Measurements from ENCODE around the gene LRP8.

Gene LRP8

DNA sequence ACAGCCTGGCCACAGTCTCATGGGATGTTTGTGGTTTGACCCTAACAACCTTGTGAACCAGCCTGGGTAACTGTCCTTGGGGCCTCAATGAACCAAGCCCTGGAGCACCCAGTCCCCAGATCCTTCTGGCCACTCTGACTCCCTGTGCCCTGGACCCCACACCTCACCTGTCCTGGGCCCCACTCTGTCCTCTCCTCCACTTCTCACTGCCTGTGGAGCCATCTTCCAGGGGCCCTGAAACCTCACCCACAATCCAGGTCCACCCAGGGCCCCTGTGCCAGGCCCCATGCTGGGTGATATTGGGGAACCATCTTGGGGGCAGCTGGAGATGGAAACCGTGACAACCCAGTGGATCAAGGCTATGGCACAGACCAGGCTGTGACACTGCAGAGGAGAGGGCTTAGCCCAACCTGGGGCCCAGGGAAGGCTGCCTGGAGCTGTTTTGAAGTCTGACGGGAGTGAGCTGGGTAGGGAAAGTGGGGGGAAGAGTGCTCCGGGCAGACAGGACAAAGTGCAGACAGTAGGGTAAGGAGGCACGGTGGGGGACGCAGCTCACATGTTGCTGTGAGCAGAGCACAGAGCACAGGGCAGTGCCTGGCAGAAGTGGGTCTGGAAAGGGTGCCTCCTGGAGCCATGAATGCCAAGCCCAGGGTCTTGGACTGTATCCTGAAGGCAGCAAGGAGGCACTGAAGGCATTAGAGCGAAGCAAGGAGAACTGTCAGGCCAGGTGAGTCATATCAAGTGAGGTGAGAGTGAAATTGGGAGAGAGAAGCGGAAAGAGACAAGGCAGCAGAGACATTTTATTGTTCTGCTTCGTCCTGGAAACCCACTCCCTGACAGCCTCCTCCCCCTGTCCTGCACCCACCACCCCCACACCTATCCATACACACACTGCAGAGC is 12.1 kb upstream of the LRP8 start:
- DNase-seq, result peak; percentile 5

DNA sequence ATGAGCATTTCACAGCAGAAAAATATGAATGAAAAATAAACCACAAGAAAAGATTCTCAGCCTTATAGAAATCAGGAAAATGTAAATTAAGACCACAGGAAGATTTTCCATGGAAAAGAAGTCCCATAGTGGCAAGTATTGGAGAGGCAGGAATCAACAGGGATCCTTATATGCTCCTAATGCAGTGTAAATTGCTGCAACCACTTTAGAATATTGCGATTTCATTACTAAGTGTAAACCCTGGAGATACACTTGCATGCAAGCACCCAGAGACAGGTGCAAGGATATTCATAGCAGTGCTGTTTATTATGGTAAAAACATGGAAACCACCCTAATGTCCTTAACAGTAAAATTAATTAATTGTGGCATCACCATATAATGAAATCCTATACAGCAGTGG is 10.6 kb upstream of the LRP8 start:
- DNase-seq, result no peak

DNA sequence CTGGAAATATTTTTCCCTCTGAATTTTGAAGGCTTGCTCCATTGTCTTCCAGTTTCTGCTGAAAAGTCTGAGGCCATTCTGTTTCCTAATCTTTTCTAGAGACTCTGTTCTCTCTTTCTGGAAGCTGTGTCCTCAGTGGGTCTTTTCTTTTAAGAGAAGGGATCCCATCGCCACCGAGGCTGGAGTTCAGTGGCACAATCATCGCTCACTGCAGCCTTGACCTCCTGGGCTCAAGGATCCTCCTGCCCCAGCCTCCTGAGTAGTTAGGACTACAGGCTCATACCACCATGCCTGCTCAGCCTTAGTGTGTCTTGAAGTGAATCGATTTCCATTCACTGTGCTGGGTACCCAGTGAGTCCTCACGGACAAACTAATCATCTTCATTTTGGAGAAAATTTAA is 9.6 kb upstream of the LRP8 start:
- no peak for DNase-seq

DNA sequence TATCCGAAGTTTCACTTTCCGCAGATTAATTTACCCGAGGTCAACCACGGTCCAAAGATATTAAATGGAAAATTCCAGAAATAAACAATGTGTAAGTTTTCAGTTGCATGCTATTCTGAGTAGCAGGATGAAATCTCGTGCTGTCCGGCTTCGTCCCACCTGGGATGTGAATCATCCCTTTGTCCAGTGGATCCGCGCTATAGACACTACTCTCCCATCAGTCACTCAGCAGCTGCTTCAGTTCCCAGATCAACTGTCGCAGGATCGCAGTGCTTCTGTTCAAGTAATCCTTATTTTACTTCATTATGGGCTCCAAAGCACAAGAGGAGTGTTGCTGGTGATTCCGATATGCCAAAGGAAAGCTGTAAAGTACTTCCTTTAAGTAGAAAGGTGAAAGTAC is 8.3 kb upstream of the LRP8 start:
- peak; percentile 12 for DNase-seq

DNA sequence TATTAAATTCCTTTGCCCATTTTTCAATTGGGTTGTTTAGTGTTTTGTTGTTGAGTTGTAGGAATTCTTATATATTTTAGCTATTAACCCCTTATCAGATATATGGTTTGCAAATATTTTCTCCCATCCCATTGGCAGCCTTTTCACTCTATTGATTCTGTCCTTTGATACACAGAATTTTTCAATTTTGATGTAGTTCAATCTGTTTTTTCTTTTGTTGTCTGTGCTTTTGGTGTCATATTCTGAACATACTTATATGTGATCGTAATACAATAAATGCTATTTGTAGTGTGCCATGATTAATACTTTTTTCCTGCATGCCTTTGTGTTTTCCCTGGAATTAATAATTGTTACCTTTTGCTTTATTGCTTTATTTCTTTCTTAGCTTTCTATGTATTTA is 7.8 kb upstream of the LRP8 start:
- DNase-seq, result no peak

DNA sequence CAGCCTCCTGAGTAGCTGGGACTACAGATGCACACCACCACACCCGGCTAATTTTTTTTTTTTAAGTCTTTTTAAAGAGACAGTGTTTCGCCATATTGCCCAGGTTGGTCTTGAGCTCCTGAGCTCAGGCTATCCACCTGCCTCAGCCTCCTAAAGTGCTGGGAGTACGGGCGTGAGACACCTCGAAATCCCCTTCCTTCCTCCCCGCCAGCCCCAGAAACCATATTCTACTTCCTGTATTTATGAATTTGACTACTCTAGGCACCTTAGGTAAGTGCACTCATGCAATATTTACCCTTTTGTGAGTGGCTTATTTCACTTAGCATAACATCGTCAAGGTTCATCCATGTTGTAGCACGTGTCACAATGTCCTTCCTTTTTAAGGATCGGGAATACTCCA is 6.9 kb upstream of the LRP8 start:
- DNase-seq, result peak; percentile 5

DNA sequence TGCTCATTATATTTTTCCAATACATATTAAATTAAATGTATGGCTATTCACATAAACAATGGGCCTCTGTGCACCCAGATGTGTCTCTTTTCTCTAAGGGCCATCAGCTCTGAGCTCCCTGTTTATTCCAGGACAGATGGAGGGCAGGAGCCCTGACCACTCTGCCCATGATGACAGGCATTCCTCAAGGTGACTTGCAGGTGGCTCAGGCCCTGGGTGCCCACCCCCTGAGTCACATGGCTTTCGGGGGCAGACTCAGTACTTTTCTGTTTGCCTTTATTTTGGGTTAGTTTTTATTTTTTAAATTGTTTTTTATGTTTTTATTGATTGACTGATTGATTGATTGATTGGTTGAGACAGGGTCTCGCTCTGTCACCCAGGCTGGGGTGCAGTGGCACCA is 6.4 kb upstream of the LRP8 start:
- peak; percentile 14 for DNase-seq

DNA sequence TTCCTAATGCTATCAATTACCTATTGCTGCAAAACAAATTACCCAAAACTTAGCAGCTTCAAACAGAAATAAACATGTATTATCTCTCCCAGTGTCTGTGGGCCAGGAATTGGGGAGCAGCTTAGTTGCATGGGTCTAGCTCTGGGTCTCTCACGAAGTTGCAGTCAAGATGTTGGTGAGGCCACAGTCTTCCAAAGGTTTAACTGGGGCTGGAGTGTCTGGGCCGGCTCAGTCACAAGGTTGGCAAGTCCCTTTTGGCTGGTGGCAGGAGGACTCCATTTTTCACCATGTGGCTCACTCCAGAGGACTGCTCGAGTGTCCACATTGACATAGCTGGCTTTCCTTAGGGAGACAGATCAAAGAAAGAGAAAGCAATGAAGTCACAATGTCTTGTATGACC is 5.0 kb upstream of the LRP8 start:
- DNase-seq, result peak; percentile 11

DNA sequence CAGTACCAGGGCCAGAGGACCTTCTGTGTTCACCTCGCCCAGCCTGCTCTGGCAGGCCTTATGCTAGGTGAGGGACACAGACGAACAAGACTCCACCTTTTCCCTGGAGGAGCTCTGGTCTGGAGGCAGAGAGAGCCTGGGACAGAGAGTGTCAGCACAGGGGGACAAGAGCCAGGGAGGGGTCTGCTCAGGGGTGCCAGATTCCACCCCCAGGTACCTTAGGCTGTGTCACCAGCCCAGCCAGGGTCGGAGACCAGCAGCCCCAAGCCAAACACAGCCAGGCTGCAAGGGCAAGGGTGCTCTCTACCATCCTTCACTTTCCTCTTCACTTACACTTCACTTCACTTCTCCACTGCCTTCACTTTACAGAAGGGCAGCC is 4.3 kb upstream of the LRP8 start:
- no peak for DNase-seq

DNA sequence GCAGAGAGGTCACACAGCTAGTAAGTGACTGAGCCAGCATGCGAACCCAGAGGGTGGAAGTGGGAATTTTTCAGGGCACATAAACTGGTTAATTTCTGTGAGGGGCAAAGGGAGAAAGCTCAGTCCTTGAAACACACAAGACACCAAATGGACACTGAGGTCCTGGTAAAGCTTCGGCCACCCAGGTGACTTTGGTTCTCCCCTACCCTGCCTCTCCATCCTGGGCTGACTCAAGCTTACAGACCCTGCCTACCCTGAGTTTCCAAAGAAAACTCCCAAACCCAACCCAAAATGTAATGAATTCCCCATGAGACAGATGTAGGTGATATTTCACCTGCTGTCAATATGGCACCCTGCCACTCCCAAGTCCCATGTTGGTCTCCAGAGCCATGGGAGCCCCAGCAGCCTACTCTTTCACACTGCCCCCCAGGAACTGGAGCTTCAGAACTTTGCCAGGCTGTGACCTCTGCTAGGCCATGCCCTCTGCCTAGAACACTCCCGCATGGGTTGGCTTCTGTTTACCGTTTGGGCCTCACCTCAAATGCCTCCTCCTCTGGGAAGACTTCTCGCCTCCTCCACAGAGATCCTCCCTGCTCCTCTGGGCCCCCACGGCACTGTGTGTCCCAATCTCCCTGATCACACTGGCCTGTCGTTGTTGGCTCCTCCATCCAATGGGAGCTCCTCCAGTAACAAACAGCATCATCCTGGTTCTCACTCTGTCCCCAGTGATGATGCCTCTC is 3.7 kb upstream of the LRP8 start:
- DNase-seq, result no peak

DNA sequence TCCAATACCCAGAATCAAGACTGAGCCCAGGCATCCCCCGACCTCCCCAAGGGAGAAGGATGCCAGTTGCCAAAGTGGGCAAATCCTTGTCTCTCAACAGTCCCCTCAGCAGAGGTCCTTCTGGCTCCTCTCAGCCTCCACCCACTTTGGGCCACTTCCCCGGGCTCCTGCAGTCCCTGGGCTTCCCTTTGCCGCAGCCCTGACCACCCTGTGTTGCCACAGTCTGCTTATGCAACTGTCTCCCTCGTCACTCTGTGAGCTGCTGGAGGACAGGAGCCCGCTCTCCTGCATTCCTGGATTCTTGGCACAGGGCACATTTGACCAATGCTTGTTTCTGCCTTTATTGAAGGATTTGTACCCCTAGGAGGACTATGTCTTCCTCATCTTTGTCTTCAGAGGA is 2.9 kb upstream of the LRP8 start:
- no peak for DNase-seq

DNA sequence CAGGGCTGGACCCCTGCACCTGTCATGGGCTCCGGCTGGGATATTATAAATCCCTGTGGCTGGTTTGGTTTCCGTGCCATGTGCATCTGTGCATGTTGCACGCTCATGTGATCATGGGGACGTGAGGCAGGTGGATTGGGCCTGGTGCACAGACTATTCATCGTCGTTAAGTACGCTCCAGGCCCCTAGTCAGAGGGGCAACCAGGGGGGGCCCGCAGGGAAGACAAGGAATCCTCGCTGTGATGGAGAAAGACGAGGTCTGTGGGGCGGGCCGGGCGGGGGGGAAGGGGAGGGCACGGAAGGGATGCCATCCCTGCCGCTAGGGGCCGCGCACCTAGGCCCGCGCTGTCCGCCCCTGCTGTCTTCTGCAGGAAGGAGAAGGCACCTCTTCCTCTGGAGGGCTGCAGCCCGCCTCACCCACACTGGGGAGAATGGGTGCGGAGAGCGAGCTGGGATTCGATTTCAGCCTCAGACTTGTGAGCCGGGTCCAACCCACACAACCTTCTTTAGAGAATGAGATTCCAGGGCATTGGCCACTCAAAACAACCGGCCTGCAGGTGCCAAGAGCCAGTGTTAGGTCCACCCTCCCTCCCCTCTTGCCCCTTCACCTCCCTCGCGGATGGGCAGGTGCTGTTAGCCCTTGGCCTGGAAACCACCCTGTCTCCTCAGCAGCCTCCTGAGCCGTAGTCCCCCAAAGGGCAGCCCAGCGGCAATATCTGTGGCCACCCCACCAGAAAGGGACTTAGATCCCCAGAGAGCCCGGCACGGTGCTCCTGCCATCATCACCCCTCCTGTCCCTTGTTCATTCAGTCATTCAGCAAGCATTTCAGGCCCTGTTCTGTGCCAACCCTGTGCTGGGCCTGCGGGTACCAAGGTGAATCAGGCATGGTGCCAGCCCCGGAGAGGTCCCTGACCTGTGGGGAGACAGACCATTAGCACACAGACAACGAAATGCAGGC is 950 bp upstream of the LRP8 start:
- no peak for DNase-seq

DNA sequence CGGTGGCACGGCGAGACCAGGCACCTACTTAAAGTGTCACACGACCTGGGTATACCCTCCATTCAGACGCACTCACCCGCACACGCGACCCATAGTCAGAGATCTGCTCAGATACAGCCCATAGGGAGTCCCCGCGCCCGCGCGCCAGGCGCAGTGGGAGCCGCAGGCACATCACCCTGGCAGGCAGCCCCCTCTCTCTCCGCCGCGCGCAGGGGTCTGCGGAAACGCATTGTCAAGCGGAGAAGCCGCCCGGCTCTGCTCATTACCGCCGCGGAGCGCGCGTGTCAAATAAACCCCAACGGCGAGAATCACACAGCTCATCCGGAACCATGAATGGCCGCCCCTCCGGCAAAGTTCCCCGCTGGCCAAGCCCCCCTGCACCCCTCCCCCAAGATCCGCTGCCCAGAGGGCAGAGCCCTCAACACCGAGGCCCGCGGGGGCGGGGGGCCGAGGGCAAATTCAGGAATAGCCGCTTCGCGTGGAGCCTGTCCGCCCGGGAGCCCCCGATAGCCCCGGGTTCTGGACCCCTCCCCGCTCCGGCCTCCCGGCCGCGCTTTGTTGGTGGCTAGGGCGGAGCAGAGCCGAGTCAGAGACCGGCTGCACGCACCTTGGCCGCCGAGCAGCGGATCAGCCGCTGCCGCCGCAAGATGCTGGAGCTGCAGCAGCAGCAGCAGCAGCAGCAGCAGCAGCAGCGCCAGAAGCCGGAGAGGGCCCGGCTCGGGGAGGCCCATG is 522 bp downstream of the LRP8 start:
- DNase-seq, result peak; percentile 67

DNA sequence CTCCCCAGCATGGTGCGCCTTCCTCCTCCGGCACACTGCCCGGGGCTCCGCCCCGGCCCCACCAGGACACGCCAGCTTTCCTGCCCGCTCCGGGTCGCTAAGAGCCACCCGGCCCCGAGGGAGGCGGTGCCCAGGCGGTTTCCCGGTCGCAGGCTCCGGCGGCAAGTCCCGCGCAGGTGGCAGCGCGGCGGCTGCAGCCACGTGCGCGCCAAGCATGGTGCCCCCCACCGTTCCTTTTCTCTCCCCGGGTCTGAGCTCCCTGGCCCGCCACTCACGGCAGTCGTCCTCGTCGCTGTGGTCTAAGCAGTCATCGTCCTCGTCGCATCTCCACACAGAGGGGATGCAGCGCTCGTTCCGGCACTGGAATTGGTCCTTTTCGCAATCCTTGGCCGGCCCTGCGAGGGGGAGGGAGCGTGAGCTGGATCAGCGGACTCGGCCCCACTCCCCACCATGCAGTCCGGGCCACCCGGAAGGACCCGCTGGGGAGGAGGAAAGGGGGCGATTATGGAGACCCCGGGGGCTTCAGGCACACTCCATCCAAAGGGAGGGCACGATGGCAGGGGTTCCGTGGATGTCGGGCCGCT is 1.2 kb downstream of the LRP8 start:
- peak; percentile 59 for DNase-seq

DNA sequence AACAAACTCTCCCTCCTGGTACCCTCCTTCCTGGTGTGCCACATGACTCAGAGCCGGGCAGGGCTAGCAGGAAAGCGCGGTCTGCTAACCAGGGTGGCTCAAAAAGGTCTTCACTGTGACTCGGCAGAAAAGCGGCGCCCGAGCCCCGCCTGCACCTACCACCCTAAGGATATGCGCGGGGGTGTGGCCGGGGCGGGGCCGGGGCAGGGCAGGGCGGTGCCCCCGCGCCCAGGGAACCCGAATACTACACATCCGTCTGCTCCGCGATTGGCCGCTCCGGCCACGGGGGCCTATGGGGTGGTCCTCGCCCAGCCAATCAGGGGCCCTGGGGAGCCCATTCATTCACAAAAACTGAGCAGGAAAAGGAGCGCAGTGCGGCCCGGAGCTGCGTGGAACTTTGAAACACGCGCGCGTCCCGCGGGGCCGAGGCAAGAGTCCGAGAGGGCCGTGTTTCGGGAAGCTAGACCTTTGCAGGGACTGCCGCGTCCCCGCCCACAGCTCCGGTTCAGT is 1.7 kb downstream of the LRP8 start:
- peak; percentile 96 for DNase-seq

DNA sequence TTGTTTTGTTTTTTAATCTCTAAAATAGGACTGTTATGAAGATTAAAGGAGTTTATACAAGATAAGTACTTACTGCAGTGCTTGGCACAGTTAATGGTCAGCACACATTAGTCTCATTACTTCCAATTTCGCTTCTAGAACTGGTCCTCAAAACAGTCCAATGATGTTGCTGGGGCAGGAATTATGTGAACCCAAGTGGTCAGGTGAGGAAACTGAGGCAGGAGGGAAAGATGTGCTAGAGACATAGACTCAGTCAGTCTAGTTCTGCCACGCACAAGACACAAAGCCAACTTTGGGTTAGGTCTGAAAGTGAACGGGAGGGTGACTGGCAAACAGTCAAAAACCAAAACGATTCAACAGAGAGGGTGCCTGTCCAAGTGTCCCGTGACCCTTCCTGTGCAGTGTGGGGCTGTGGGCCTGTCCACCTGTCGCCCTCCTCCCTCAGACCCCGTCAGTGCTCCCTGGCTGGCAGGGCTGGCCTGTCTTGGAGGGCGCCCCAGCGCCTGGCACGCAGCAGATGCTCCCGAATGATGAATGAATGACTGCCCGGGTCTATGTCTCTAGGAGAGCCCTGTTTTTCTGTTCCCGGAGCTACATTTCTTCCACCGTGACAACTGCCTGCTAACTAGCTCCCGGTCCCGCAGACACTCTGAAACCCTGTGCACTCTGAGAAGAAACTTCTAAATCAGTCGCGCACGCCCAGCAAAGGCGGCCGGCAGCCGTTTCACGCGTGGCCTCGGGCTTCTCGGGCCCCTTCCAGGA is 2.4 kb downstream of the LRP8 start:
- DNase-seq, result no peak

DNA sequence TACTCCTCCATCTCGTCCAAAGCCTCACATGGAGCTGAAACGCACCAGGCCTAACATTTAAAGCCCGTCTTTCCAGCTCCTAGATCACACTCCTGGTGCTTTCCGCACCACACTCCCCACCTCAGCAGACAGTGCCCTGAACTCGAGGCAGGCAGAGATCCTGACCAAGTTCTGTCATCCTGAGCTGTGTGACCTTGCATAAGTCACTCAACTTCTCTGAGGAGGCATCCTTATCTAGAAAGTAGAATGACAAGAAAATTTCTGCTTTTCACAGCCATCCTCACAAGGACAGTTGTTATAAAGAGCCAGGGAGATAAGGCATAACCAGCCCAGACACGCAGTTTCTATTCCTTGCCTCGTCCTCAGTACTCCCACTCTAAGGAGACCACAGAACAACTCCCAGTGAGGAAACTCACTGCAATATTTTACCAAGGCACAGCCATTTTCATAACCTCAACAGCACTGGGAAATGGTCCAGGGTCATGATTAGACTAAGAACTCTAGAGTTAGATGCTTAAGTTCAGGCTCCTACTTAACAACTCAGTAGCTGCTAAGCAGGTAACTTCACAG is 3.1 kb downstream of the LRP8 start:
- DNase-seq, result no peak

DNA sequence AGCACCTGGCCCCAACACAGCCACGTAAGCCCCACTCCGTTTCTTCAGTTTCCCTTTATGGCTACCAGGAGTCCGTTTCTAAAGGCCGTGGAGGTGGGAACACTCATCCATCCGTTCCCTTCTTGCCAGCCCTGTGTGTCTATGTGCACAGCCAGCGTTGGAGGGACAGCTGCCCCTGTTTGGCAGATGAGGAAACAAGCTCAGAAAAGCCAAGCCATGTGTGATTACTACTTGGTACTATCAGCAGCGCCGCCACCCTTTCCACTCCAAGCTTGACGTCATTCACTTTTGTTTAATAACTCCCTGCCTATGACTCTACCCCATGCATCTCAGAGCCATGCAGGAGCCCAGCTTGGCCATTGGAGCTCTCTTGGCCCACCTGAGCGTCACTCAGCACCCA is 3.5 kb downstream of the LRP8 start:
- no peak for DNase-seq

DNA sequence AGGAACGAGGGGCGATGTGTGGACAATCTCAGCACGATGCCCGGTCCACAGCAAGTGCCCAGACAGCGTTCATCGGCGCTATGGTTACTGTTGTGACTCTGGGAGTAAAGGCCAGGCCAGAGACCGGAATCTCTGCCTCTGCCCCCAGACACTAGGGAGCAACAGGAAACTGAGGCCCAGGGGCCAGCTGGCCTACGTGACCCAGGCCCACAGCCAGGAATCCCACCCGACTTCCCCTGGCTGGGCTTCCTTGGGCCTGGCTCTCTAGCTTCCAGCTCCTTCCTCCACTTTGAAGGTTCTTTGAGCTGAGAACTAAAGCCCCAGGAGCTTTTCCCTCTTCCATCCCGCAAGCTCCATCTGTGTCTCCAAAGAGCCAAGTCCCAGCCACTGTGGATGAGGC is 4.6 kb downstream of the LRP8 start:
- no peak for DNase-seq

DNA sequence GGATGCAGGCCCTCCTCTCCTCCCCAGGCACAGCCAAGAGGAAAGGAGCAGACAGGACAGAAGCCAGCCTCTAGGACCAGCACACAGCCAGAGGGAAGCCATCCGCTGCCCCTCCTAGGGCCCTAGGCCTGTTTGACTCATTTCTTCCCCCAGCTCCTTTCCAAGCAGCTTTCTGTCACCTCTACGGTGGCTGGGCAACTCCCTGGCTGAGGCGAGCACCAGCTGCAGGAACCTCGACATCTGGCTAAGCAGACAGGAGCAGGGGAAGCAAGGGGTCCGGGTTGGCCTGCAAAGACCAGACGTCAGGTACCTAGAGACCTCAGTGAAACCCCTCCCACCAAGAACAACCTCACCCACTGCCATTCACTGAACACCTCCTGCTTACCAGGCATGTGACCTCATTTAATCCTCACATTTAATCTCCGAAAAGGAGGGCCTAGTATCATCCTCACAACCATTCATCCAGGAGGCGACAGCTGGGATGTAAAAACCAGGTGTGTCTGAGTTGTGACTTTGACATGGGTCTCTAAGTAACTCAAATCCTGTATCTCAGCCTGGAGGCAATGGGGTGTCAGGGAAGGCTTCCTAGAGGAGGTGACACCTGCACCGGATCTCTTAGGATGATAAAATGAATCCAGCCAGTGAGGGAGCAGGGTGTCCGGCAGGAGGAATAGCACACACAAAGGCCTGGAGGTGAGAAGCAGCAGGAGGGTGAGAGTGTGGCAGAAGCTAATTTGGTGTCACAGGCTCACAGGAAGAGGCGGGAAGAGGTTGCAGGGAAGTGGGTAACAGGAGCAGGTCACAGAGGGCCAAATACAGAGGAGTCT is 5.9 kb downstream of the LRP8 start:
- no peak for DNase-seq
